ENCODE results near the gene NAV2.

Gene NAV2

GRCh38 chr11:19989191-19989590 lies 276.6 kb downstream of the NAV2 start:
- TF ChIP-seq CTCF (IDR thresholded peaks at IDR 0.05; ENCODE audit: insufficient read depth, low read depth, low read length, missing control alignments), result no peak
- DNase-seq (ENCODE audit: low read depth), result no peak
- no peak overlapping the region for H3K4me3 ChIP-seq (ENCODE audit: low read length)

- TF ChIP-seq CTCF (IDR thresholded peaks at IDR 0.05; ENCODE audit: insufficient read depth, low read depth, low read length, missing control alignments), result no peak
- no peak for DNase-seq (ENCODE audit: low read depth)
- no peak overlapping the region for H3K4me3 ChIP-seq (ENCODE audit: low read length)
Measured at GRCh38 chr11:19992162-19992561, 279.5 kb downstream of the NAV2 start.

DNA sequence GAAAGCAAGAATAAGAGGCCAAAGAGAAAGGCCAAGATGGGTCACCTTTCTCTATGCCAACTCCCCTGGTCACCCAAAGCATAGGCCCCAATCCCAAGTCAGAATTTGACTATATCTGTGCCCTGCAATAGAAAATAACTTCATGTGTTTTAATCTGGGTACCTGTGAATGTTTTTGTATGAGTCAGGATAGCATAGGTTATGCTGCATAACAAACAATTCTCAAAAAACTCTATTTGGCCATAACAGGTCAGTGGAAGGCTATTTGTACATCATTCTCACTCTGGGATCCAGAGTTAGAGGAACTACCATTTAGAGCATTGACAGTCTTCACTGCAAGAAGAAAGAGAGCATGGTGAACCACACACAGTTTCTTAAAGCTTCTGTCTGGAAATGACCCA lies 280.4 kb downstream of the NAV2 start:
- DNase-seq (ENCODE audit: low read depth), result no peak
- no peak overlapping the region for H3K4me3 ChIP-seq (ENCODE audit: low read length)
- TF ChIP-seq CTCF (IDR thresholded peaks at IDR 0.05; ENCODE audit: insufficient read depth, low read depth, low read length, missing control alignments), result no peak

DNA sequence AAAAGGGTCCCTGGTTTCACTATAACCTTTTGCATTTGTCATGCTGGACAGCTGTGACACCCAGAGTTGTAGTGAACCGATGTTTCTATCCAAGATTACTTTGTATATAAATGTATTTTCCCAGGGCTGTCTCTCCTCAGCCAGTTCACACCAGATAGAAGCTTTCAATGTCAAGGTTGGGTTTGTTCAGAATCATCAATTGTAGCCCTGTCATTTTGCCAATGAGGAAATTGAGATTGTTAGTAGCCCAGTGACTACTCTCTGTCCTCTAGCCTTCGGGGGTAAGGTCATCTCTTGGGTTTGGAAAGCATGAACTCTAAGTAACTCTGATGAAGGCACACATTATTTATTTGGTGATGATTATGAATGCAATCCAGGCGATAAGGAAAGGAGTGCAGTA lies 282.0 kb downstream of the NAV2 start:
- TF ChIP-seq CTCF (IDR thresholded peaks at IDR 0.05; ENCODE audit: insufficient read depth, low read depth, low read length, missing control alignments), result no peak
- no peak for DNase-seq (ENCODE audit: low read depth)
- H3K4me3 ChIP-seq (ENCODE audit: low read length), result no peak overlapping the region

GRCh38 chr11:19995145-19995544 lies 282.5 kb downstream of the NAV2 start:
- peak; percentile 96 for DNase-seq (ENCODE audit: low read depth)
- no peak overlapping the region for H3K4me3 ChIP-seq (ENCODE audit: low read length)
- TF ChIP-seq CTCF (IDR thresholded peaks at IDR 0.05; ENCODE audit: insufficient read depth, low read depth, low read length, missing control alignments), result no peak

- H3K4me3 ChIP-seq (ENCODE audit: low read length), result no peak overlapping the region
- TF ChIP-seq CTCF (IDR thresholded peaks at IDR 0.05; ENCODE audit: insufficient read depth, low read depth, low read length, missing control alignments), result no peak
- no peak for DNase-seq (ENCODE audit: low read depth)
Measured at GRCh38 chr11:19996571-19996970, 283.9 kb downstream of the NAV2 start.

GRCh38 chr11:20000022-20000350 lies 287.3 kb downstream of the NAV2 start:
- DNase-seq (ENCODE audit: low read depth), result no peak
- no peak overlapping the region for H3K4me3 ChIP-seq (ENCODE audit: low read length)
- TF ChIP-seq CTCF (IDR thresholded peaks at IDR 0.05; ENCODE audit: insufficient read depth, low read depth, low read length, missing control alignments), result no peak
